Skeletal muscle tissue (tissue), 4 donors: ENCODE measurements around the gene MARCOL. TPM values are rescaled to one million over a fixed set of nuclear protein-coding genes. Genes with fewer than 3 reads are reported as not detected.

Experiments
- H3K27ac ChIP-seq: one replicate; pipeline ENCODE4 v1.7.0; 2013; ENCODE audit warnings: mild to moderate bottlenecking, low read depth, low read length, inconsistent platforms
- H3K27me3 ChIP-seq, 3 donors: one replicate each; pipeline ENCODE4 v1.7.0; 2013; ENCODE audit warnings: low read length in 3 of 3; ENCODE audit not compliant: control insufficient read depth in 3 of 3, insufficient read depth in 3 of 3
- H3K36me3 ChIP-seq, 3 donors: one replicate each; pipeline ENCODE4 v1.7.0; 2013; ENCODE audit warnings: low read length in 3 of 3; ENCODE audit not compliant: control insufficient read depth in 3 of 3, insufficient read depth in 3 of 3
- H3K4me1 ChIP-seq, 3 donors: one replicate each; pipeline ENCODE4 v1.7.0; 2013; ENCODE audit warnings: low read length in 3 of 3, mild to moderate bottlenecking in 3 of 3; ENCODE audit not compliant: control insufficient read depth in 3 of 3, insufficient read depth in 3 of 3
- H3K4me3 ChIP-seq, 3 donors: one replicate each; pipeline ENCODE4 v1.7.0; 2013; ENCODE audit warnings: low read length in 3 of 3
- H3K9ac ChIP-seq, 3 donors: one replicate each; pipeline ENCODE4 v1.7.0; 2013; ENCODE audit warnings: low read length in 3 of 3, mild to moderate bottlenecking in 3 of 3, moderate library complexity in 2 of 3, low read depth in 1 of 3
- H3K9me3 ChIP-seq, 3 donors: one replicate each; pipeline ENCODE4 v1.7.0; 2013; ENCODE audit warnings: low read length in 3 of 3; ENCODE audit not compliant: control insufficient read depth in 3 of 3
- total RNA-seq: library from RNA; depleted of rRNA; stranded (reverse); fragments of >200 nt; gene quantifications from one replicate; pipeline ENCODE4 v1.2.3, GENCODE V29; 2014
- donor health status: Osteomylitis.

The MARCOL gene, protein sequence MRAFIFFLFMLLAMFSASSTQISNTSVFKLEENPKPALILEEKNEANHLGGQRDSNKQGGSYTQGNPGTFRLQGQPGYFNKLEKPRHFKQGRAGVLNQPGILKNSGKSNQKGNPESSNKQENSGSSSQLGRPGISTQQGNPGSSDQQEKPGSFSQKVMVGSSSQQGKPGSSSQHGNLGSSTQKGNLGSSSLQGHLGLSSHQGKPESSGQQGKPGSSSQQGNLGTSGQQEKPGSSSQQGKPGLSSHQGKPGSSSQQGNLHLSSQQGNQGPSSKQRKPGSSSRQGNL
- total RNA-seq, result not detected

DNA sequence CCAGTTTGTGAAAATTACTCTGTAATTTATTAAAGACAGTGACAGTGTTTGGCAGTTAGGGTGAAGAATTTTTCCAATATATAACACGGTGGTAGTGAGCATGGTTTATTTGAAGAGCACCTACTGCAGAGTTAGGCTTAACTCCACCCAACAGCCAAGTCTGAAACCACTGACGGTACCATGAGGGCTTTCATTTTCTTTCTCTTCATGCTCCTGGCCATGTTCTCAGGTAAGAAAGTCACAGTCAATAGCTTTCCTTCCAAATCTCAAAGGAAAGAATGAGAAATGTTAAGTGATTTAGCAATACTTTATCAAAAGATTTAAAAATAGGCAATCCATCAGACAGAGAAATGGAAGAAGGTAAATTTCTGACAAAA, at the start of gene MARCOL:
TSS of gene MARCOL (plus strand) at position 108 of the 377 bp plus-strand sequence. CDS start at position 181, 73 bp downstream.
- no peak within 1 kb of the TSS for H3K4me3 ChIP-seq
- no peaks in the 10 kb centered on the region for H3K27me3 ChIP-seq

GRCh38 chr5:148191010-148191409, 47.3 kb upstream of the MARCOL start:
- Histone ChIP-seq H3K27ac (no peak overlapping the region), H3K36me3 (no peaks in the 10 kb centered on the region), H3K9ac (no peak overlapping the region), H3K27me3 (no peaks in the 10 kb centered on the region), H3K4me1 (no peaks in the 10 kb centered on the region), H3K4me3 (no peak overlapping the region), H3K9me3 (no peaks in the 10 kb centered on the region)

More for the DNA sequence above, at the start of gene MARCOL:
- H3K9ac ChIP-seq, result no peak within 1 kb of the TSS
- no peaks in the 10 kb centered on the region for H3K9me3 ChIP-seq
- no peaks in the 10 kb centered on the region for H3K36me3 ChIP-seq
- no peak within 1 kb of the TSS for H3K27ac ChIP-seq
- no peaks in the 10 kb centered on the region for H3K4me1 ChIP-seq

- Histone ChIP-seq H3K9me3 (no peaks in the 10 kb centered on the region), H3K4me3 (no peak overlapping the region), H3K36me3 (no peaks in the 10 kb centered on the region), H3K27me3 (no peaks in the 10 kb centered on the region), H3K9ac (no peak overlapping the region), H3K4me1 (no peaks in the 10 kb centered on the region), H3K27ac (no peak overlapping the region)
Measured at GRCh38 chr5:148193202-148193601, 45.1 kb upstream of the MARCOL start.

DNA sequence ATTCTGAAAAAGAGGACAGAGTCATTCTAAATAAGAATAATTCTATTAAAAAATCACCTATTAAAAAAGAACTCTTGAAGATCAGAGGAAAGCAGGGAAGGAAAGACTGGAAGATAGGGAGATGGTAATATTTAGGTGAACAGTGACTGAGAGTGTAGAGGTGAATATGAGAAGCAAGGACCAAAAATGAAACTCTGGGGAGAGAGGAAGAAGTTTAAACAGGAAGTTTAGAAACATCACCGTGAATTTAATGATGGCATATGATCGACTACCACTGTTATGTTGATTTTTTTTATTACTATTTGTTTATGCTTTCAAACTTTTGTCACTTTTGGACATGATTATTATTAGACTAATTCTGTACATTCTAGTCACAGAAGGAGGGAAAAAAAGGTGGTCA, 37.2 kb upstream of the MARCOL start:
- no peaks in the 10 kb centered on the region for H3K4me1 ChIP-seq
- H3K9ac ChIP-seq, result no peak overlapping the region
- no peaks in the 10 kb centered on the region for H3K36me3 ChIP-seq
- no peaks in the 10 kb centered on the region for H3K27me3 ChIP-seq
- H3K27ac ChIP-seq, result no peak overlapping the region
- no peak overlapping the region for H3K4me3 ChIP-seq
- H3K9me3 ChIP-seq, result no peaks in the 10 kb centered on the region

- no peaks in the 10 kb centered on the region for H3K27me3 ChIP-seq
Measured at GRCh38 chr5:148202531-148203203, 35.7 kb upstream of the MARCOL start, which contains the start of gene SPINK6. TSS of gene SPINK6 (plus strand) at chr5:148203042. CDS start at chr5:148203097, 55 bp downstream.

DNA sequence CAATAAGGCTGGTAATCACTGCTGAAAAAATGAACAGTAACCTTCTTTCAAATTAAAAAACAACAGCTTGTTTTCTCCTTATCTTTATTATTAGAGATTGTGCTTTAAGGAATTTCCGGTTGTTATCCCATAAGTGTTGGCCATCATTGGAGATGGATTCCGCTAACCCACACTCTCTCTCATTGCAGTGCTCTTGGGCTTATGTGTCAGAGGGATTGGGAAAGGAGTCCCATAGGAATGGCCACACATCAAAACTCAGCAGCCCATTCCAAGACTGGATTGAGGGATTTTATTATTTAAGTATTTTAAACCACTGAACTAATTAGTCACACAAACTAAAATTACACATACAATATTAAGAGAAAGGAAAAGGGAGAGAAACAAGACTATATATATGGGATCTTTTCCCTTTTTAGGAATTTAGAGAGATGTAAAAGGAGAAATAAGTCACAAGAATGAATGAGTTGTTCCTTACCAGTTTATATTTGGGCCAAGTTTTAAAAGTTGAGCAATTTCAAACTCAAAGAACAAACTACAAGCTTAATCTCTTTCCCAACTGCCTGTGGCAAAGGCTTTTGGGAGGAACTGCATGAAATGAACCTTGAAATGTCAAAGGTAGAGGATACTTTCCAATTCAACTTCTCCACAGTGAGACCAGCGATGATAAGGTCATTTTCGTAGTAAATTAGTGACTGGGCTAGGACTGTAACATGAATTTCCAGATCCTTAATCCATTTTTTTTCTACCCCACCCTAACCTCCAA, 33.1 kb upstream of the MARCOL start:
- H3K4me3 ChIP-seq, result no peak overlapping the region
- H3K9me3 ChIP-seq, result no peaks in the 10 kb centered on the region
- H3K36me3 ChIP-seq, result no peaks in the 10 kb centered on the region
- H3K27me3 ChIP-seq, result no peaks in the 10 kb centered on the region
- no peaks in the 10 kb centered on the region for H3K4me1 ChIP-seq
- no peak overlapping the region for H3K9ac ChIP-seq
- H3K27ac ChIP-seq, result no peak overlapping the region

More at GRCh38 chr5:148202531-148203203, 35.7 kb upstream of the MARCOL start, which contains the start of gene SPINK6:
- Histone ChIP-seq H3K27ac (no peak within 1 kb of the TSS), H3K4me3 (no peak within 1 kb of the TSS), H3K4me1 (no peaks in the 10 kb centered on the region), H3K9ac (no peak within 1 kb of the TSS), H3K36me3 (no peaks in the 10 kb centered on the region), H3K9me3 (no peaks in the 10 kb centered on the region)

DNA sequence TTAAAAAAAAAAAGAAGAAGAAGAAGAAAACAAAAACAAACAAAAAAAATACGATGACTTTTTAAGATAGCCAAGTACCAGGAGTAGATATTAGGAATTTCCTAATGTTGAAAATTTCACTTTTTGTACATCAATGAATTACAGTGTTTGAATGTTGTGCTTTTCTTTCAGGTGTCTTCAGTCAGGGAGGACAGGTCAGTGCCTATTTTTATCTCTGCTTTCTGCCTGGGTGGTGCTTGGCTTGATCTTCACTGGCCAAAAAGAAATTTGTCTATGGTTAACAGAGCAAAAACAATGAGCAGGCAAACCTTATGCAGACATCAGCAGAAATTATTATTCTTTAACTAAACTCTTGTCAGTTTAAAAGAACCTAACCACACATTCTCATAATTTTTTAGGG, 32.5 kb upstream of the MARCOL start:
- Histone ChIP-seq H3K36me3 (no peaks in the 10 kb centered on the region), H3K27me3 (no peaks in the 10 kb centered on the region)

DNA sequence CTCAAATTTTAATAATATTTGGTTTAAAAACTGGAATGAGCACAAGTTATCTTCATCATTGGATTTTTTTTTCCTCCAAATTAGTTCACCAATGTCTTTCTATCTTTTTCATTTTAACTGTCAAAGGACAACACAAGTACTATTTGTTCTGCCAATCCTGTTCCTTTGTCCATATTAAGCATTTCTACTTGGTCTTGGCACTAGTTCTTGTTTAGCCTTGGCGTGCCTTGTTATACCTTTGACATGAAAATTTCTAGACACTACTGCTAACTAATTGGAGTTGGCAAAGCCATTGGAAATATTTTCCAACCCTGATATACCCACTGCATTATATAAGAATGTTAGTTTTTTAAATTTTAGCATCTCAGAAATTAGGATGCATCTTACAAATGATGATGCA, 31.7 kb upstream of the MARCOL start:
- Histone ChIP-seq H3K9ac (no peak overlapping the region), H3K4me1 (no peaks in the 10 kb centered on the region), H3K36me3 (no peaks in the 10 kb centered on the region), H3K9me3 (no peaks in the 10 kb centered on the region), H3K27ac (no peak overlapping the region), H3K27me3 (no peaks in the 10 kb centered on the region), H3K4me3 (no peak overlapping the region)

More for the DNA sequence above, 32.5 kb upstream of the MARCOL start:
- no peaks in the 10 kb centered on the region for H3K9me3 ChIP-seq
- no peak overlapping the region for H3K9ac ChIP-seq
- H3K4me1 ChIP-seq, result no peaks in the 10 kb centered on the region
- no peak overlapping the region for H3K27ac ChIP-seq
- H3K4me3 ChIP-seq, result no peak overlapping the region

DNA sequence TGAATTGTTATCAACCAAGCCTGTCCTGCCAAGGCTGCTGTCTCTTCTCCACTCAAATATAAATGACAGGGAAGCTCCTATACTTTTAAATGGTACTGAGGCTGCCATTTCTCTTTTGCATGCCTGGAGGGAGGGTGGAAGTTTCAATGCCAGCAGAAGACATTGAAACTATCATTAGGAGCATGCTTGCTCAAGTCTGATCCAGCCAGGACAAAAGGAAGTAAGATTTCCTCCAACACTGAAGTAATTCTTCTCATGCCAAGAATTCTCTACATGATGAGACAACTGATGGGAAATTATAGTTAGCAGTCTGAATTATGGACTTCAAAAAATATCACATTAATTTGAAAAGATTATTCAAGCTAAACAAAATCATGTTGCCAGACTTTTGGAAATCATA, 30.1 kb upstream of the MARCOL start:
- no peak overlapping the region for H3K27ac ChIP-seq
- no peaks in the 10 kb centered on the region for H3K27me3 ChIP-seq
- no peak overlapping the region for H3K4me3 ChIP-seq
- no peaks in the 10 kb centered on the region for H3K9me3 ChIP-seq
- no peaks in the 10 kb centered on the region for H3K4me1 ChIP-seq
- no peaks in the 10 kb centered on the region for H3K36me3 ChIP-seq
- no peak overlapping the region for H3K9ac ChIP-seq
